T47D (cell line): ENCODE results near the gene CALD1.

Source experiments
- DNase-seq, 2 experiments: peaks; one replicate each; pipeline versions ENCODE4 v3.0.0 to v3.0.0-alpha.2; 2011 to 2012; ENCODE audit warnings: low read depth in 1 of 2, low spot score in 1 of 2
- JUND ChIP-seq: IDR thresholded peaks from 2 replicates; pipeline ENCODE4 v1.6.1; 2012; ENCODE audit warnings: low read depth
- in situ Hi-C: cut with HindIII; loops from 2 replicates; pipeline ENCODE4 v1.10.0; 2016; ENCODE audit warnings: low sequenced_read_pairs, low pct_unique_long_range_greater_than_20kb

Gene CALD1

DNA sequence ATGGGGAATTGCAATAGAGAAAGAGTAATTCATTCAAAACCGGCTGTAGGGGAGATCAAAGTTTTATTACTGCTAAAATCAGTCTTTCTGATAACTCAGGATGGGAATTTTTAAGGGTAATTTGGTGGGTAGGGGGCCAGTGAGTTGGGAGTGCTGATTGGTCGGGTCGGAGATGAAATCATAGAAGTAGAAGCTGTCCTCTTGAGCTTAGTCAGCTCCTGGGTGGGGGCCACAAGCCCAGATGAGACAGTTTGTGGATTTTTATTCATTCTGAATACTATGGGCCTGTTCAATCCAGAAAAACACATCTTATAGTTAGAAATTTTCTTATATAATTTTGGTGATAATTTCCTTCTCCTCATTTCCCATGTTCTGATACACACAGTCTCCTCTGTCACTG, 25.4 kb downstream of the CALD1 start:
- no peak for DNase-seq
- TF ChIP-seq JUND, result no peak
- in situ Hi-C loops, result no loop called here

DNA sequence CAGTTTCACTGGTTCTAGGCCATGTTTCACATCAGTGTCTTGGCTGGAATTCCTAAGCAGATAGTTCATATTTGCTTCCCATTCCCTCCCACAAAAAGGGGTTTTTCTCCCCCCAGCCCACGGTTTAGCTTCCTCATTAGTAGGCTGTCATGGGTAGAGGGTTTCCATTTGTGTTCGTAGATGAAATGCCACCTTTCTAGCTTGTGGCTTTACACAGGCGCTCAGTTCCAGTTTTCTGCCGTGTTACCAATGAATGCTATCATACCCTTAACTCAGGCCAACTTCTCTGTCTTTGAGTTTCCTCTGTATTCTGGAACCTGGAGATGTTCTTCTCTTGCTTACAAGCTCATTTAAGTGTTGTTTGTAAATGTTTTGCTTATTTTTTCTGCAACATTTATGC, 26.8 kb downstream of the CALD1 start:
- DNase-seq, result no peak
- in situ Hi-C loops, result no loop called here
- TF ChIP-seq JUND, result no peak

DNA sequence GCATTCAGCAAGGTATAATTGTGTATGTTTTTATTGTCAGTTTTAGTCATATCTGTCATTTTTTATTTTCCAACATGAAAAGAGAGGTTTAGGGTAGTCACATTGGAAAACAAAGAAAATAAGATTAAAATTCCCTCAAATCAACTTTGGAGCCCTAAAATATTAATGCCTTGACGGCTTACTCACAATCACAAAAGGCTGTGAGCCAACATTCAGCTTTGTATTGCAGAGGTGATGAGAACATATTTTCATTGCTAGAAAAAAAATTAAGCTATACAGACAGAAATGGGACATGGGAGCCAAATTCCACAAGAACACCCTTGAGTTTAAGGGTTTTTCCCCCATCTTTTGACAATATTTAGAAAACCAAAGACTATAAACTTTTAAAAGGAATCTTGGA, 30.2 kb downstream of the CALD1 start:
- TF ChIP-seq JUND, result no peak
- no peak for DNase-seq
- in situ Hi-C loops, result no loop called here

GRCh38 chr7:134811765-134812164, 32.3 kb downstream of the CALD1 start:
- in situ Hi-C loops, result no loop called here
- no peak for DNase-seq
- TF ChIP-seq JUND, result no peak

DNA sequence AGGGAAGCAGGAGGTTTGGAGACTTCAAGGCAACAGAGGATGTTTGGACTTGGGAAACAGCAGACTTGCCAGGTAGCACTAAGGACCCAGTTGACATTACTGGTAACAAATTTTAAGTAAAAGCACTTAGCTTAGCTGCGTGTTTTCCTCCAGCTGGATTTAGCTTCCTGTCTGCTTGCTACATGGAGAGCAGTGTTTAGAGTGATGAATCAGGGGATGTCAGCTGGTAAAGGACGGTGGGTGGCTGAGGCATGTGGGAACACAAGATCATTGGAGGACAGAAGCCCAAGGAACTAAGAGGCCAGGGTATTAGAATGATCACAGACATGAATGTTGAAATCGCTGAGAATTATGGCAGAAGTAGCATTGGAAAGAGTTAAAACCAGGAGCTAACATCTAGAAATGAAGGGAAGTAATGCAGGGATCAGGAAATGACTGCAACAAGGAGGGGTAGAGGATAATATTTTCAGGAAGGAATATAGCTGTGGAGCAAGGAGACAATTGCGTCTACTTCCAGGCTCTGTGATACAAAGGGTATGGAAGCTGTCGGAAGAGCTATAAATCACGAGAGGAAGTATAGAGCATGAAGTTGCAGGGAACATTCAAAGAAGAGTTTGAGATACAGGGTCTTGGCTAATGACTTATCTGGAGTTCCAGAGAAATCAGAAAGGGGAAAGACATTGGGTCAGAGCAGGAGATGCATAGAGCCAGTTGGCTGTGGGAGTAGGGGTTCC, 34.4 kb downstream of the CALD1 start:
- TF ChIP-seq JUND, result no peak
- no peak for DNase-seq
- in situ Hi-C loops, result no loop called here

GRCh38 chr7:134814730-134815364, 35.4 kb downstream of the CALD1 start:
- TF ChIP-seq JUND, result no peak
- in situ Hi-C loops, result no loop called here
- DNase-seq, result no peak

DNA sequence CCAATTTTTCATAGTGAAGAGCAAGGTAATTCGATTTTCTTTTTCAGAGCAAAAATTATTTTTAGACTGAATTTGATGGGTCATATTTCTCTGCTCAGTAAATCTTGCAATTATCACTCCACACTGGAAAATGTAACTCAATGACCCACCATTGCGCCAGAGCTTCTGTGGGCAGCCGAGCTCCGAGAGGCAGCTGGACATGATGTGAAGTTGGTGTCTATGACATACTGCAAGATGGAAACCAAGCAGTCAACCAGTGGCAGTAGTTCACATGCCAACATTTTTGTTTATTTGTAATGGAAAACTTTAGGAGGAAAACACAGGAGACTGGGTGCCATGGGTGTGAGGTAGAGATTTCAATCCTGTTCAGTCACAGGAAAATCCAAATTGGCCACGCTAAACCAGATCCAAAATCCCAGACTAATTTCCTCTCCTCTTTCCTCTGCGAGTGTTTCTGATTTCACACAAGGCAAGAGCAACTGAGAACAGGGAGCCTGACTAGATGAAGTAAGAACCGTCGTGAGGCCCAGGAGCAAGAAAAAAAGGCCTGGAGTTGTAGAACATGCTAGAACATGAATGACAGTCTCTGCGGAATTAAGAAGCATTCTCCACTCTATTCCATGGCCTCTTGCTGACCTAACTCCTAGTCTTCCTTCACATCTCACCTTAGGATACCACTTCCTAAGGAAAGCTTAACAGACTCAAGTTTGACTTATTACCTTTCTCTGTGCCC, 39.3 kb downstream of the CALD1 start:
- in situ Hi-C loops, result no loop called here
- DNase-seq, result no peak
- no peak for TF ChIP-seq JUND

- in situ Hi-C loops, result no loop called here
- TF ChIP-seq JUND, result no peak
- DNase-seq, result no peak
These were observed 40.0 kb downstream of the CALD1 start for GRCh38 chr7:134819401-134819800.

DNA sequence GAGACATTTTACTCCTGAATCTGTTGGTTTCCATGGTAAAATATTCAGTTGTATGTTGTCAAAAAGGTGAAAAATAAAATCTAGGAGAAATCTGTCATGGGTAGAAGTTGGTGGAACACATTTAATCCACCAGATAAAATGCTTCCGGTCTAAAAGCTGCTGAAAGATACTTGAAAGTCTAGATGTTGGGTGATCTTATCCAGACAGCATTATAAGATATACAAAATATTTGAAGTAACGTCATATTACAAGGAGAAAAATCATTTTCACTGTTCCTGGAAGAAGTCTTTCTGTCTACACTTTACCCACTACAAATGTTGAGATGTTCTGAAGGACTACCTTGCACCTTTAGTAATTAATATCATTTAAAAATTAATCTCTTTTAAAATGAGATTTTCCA, 40.9 kb downstream of the CALD1 start:
- no peak for TF ChIP-seq JUND
- no peak for DNase-seq
- in situ Hi-C loops, result no loop called here

DNA sequence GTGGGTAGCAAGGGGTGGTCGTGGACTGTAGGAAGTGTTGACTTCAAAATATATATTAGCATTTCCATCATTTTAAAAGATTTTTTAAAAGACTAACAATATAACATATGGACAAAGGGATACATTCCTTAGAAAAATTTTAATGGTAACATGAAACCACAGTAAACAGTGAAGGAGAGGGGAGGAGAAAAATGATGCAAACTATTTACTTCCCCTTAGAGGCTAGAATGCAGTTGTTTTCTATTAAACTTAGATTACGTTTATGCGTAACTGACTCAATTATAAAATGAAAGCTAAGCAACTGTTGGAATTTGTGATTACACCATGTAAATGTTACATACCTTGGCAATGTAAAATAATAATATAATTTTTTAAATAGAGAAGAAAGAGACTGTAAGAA, 41.3 kb downstream of the CALD1 start:
- in situ Hi-C loops, result no loop called here
- no peak for TF ChIP-seq JUND

DNA sequence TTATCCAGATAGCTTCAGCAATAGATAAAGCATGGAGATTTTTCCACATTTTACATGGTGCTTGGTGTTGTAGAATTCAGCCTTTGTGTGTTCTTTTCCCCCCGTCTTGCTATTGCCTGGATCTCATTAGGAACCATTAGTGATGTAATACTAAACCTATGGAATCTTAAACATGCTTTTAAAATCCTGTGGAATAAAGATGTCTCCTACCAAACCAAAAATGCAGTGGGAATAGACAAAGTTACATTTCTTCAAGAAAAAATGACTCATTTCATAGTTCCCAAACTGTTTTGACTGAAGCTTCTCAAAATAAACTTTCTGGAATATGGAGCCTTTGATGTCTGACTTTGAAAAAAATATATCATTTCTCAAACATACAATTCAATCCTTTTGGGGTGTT, 44.0 kb downstream of the CALD1 start:
- DNase-seq, result no peak
- in situ Hi-C loops, result no loop called here
- no peak for TF ChIP-seq JUND

More for the DNA sequence above, 41.3 kb downstream of the CALD1 start:
- DNase-seq, result no peak

- in situ Hi-C loops, result no loop called here
- DNase-seq, result no peak
These were observed 46.2 kb downstream of the CALD1 start for GRCh38 chr7:134825666-134826065.

GRCh38 chr7:134826105-134826504, 46.7 kb downstream of the CALD1 start:
- TF ChIP-seq JUND, result no peak
- DNase-seq, result no peak
- in situ Hi-C loops, result no loop called here

More at GRCh38 chr7:134825666-134826065, 46.2 kb downstream of the CALD1 start:
- no peak for TF ChIP-seq JUND

GRCh38 chr7:134827436-134827835, 48.0 kb downstream of the CALD1 start:
- in situ Hi-C loops, result no loop called here

More at GRCh38 chr7:134827436-134827835, 48.0 kb downstream of the CALD1 start:
- TF ChIP-seq JUND, result no peak
- DNase-seq, result no peak
